Measurements from ENCODE around the gene IRX1.

IRX1 gene

GRCh38 chr5:3601061-3601710 is 5.6 kb downstream of the IRX1 start:
- DNase-seq, result no peak

GRCh38 chr5:3601911-3602782 is 6.5 kb downstream of the IRX1 start:
- no peak for DNase-seq

DNA sequence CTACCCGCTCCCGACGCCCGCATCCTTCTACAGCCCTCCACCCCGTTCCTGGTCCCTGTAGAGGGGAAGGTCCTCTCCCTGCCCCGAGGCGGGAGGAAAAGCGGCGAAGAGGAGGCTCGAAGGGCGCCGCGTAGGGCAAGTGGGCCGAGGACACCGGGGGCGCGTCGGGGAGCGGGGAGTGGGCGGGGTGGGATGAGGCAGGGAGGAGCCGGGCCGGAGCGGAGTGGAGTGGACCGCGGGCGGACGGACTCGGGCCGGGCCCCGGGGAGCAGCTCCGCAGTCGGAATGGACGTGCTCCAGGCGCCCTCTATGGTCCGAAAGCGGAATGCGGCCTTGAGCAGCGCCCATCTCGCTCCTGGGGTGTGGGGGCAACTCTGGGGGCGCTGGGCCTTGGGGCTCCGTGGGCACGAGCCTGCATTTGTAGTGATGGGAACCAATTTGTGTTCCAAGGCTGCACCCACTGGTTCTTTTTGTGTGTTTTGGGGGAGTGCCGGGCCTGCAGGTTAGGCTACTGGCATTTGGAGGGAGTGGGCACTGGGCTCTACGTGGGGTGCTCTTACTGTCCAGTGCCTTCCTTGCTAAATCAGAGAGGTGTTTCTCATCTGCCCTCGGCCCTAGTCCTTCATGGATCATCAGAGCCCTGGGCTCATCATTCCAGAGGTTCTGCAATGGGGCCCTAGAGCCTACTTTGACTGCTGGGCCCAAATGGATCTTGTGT is 7.3 kb downstream of the IRX1 start:
- DNase-seq, result no peak

DNA sequence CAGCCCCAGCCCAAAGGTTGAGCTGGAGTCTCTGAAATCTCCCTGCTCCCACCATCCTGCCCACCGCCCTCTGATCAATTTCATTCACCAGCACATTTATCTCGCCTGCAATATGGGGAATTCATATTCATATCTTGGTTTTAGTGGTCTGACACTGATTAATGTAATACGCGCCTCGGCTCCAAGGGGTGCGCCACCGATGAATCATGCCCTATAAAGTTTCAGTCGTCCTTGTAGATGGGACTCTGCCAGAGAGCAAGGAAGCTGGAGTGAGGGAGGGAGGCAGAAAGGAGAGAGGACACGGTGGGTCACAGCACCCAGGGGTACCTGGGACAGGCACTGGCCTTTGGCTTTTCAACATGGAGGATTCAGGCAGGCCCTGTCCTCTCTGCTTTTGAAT is 8.9 kb downstream of the IRX1 start:
- DNase-seq, result no peak

DNA sequence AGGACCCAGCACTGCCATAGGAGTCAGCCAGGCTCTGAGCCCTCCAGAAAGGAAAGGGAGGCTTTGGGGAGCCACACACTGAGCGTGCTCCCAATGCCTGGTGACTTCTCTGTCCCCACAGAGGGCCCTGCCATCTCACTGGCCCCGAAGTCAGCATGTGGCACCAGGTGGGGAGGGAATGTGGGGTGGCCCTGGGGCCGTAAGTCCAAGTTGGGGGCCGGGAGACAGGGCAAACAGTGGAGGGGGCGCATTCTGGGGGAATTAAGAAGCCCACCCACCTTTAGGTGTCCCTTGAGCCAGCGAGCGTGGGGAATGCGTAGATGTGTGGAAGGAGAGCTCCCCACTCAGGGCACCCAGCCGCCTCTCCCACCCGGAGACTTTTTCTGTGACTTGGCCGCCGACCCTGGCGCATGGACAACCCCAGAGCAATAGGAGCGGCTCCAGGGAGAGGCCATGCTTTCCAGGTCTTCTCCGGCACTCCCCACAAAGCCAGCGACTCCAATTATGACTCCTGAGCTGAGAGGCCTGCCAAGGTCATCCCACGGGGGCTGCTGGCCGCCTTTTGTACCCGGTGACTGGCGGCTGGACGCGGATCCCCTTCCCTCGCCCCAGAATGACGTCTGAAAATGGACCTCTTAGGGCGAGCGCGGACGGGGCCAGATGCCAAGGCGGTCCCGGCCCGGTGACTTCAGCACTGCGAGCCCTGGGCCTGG is 9.8 kb downstream of the IRX1 start:
- DNase-seq, result no peak

DNA sequence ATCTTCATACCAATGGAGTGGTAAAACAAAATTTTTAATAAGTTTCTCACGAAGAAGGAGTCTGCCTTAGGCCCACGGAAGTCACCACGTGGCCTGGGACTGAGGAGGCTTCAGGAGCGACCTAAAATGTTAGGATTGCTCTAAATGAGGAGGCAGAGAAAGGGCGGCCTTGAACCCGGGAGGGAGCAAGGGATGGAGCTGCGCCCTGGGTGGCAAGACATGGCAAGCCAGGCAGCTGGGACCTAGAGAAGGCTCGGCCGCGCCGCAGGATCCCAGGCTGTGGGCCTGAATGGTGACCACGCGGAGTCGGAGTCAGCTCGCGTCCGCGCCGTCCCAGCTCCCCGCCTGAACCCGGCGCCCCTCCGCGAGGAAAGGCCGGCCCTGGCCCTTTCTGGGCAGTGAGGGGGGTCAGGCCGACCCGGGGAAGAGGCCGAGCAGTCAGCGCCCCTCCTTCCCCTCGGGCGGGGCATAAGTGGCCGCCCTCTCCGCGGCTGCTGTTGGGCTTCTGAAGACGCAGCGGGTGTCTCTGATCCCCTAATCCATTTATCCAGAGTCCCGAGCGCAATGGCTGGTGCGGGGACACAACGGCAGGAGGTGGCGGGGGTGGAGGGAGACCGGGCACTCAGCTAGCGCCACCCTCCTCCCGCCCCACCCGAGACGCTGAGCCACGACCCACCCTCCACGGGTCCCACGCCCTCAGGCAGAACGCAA is 10.6 kb downstream of the IRX1 start:
- DNase-seq, result no peak

- DNase-seq, result no peak
Observed at GRCh38 chr5:3607541-3608181, 12.0 kb downstream of the IRX1 start.

GRCh38 chr5:3609120-3609681 is 13.6 kb downstream of the IRX1 start:
- no peak for DNase-seq

DNA sequence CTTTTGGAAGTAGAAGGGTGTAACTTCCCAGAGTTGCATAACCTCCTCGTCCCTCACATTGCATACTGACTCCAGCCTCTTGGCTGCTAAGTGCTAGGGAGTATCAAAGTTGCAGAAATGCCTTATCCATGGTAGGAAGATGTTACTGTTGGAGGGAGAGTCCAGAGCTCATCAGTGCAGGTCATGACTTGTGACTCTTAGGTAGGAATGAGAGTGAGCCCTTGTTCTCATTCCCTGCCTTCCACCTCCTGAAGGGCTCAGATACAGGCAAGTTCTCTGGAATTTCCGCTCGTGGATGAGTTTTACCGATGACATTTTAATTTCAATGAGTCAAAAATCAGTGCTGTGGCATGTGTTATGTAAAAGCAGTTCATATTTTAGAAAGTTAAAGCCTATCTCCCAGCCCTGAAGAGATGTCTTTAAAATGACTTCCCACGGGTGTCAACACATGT is 17.0 kb downstream of the IRX1 start:
- DNase-seq, result no peak

DNA sequence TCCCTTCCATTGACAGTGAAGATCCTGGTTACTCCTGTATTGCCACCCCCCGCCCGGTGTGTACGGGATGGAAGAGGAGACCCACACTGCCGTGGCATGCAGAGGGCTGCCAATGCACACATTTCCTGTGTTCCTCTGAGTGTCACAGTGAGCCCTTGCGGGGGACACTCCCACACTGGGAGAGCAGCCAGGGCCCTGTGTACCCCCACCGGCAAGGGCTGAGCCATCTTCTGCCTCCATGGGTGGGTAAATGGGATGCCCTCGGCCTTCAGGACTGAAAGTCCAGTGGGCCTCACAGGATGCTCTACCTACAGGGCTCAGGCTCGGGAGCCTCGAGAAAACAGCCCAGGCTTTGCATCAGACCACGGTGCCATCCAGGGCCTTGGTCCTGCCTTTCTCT is 18.1 kb downstream of the IRX1 start:
- no peak for DNase-seq

DNA sequence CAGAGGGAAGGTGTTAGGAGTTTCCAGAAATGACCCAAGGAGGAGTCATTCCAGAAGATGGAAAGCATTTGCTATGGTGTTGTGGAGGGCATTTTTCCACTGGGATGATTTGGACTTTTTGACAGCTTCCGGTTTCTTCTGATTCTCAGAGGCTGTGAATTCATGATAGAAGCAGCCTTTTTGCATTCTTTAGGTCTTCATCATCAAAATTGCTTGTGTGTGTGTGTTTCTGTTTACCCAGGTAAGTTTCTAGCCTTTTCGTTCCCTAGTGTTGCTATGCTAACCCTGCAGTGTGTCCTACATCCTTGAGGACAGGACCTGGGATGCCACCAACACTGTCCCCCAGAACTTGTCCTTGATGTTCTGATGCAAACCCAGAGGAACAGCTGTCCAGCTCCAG is 19.6 kb downstream of the IRX1 start:
- DNase-seq, result no peak

DNA sequence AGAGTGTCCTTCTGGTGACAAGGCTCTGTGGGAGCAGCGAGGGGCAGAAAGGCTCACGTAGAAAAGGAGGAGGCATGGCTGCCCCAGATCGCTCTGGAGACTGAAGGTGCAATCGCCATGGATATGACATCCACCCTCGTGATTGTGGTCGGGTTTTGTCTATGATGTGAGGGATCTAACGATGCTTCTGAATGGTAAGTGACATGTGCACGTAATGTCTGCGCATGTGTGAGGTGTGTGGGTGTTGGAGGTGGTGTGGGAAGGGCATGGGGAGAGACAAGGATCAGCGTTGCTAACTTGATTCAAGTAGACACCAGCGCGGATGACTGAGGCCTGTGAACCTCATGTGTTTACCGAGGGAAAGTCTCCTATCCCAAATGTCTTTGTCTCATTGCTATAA is 20.2 kb downstream of the IRX1 start:
- DNase-seq, result no peak

- no peak for DNase-seq
Observed at GRCh38 chr5:3619579-3619978, 23.9 kb downstream of the IRX1 start.

- DNase-seq, result no peak
Observed at GRCh38 chr5:3622961-3623360, 27.3 kb downstream of the IRX1 start.

GRCh38 chr5:3625626-3626025 is 30.0 kb downstream of the IRX1 start:
- no peak for DNase-seq

DNA sequence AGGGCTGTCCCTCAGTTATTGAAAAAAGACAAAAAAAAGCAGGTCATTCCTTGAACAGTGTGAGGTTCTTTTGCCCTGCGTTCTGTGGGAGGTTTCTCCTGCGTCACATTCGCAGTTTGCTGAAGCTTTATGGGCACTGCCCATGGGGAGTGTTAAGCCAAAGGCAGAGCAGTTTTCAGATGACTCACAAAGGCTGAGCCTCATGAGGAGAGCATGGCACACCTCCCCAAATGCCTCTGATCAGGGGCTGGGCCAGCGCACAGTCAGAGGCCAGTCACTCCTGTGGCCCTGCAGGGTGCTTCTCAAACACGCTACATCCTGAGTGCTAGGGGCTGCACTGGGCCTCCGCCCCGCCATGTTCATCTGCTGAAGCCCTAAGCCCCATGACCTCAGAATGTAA is 38.4 kb downstream of the IRX1 start:
- DNase-seq, result no peak

- no peak for DNase-seq
Observed at GRCh38 chr5:3639175-3639574, 43.5 kb downstream of the IRX1 start.

DNA sequence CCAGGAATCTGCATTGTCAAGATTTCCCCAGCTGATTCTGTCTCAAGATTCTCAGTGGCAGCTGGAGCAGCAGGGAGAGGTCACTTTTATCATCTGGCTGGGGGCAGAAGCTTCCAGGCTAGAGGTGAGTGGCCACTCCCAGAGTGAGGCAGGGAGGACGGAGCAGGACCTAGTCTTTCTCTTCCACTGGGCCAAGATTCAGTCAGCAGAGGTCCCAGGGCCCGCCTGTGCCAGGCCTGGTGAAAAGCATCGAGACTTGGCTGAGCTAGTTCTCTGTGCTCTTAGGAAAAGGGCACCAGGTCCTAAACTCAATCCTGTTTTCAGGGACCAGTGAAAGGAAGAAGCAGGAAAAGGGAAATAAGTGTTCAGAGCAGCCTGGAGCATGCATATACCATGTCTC is 46.6 kb downstream of the IRX1 start:
- DNase-seq, result no peak

DNA sequence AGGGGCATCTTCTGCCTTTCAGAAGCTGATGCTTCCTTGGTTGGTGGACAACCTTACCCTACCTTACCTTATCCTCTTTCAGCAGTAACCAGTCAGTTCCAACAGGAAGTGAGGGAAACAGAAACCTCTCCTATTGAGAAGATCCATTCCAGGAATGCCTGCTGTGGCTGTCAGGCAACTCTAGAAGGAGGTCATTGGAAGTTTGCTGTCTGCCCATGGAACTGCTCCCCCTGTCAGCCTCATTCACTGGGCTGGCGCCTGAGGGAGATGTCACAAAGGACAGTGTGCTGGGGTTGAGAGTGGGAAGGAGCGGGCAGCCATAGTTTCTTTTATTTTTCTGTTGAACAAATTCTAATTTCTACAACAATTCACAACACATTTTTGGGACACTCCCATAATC is 54.7 kb downstream of the IRX1 start:
- DNase-seq, result no peak

- DNase-seq, result no peak
Observed at GRCh38 chr5:3650868-3651267, 55.2 kb downstream of the IRX1 start.
